Left lung (tissue), 10 donors: ENCODE measurements around the gene CASZ1. TPM values are rescaled to one million over a fixed set of nuclear protein-coding genes. Genes with fewer than 3 reads are reported as not detected.
A peak's percentile ranks its signal among the peaks of the same experiment; 100 is the strongest.

Experiments used
- ATAC-seq: fragments of 200-7000 bp; cut with Tn5 transposase; one replicate; pipeline ENCODE4 v1.9.1; 2020; ENCODE audit warnings: moderate library complexity
- DNase-seq, 4 donors: peaks; one replicate each; pipeline ENCODE4 v3.0.0-alpha.2; 2013 to 2020
- H3K27ac ChIP-seq, 2 donors: fragments of 200-600 bp; sonication (generic) in 1 of 2; one replicate each; pipeline versions ENCODE4 v1.5.0 to v1.8.0; 2020 to 2021
- H3K27me3 ChIP-seq, 2 donors: fragments of 200-600 bp; sonication (generic) in 1 of 2; one replicate each; pipeline versions ENCODE4 v1.5.0 to v1.8.0; 2020 to 2021
- H3K36me3 ChIP-seq, 2 donors: fragments of 200-600 bp; sonication (generic) in 1 of 2; one replicate each; pipeline versions ENCODE4 v1.5.0 to v1.8.0; 2020 to 2021
- H3K4me1 ChIP-seq, 2 donors: fragments of 200-600 bp; one replicate each; pipeline ENCODE4 v1.8.0; 2021
- H3K4me3 ChIP-seq, 2 donors: fragments of 200-600 bp; sonication (generic) in 1 of 2; one replicate each; pipeline versions ENCODE4 v1.5.0 to v1.8.0; 2020 to 2021; ENCODE audit warnings: mild to moderate bottlenecking in 1 of 2
- H3K9me3 ChIP-seq, 2 donors: fragments of 200-600 bp; sonication (generic) in 1 of 2; one replicate each; pipeline versions ENCODE4 v1.5.0 to v1.8.0; 2020 to 2021
- intact Hi-C, 2 donors: fragments of 100-400 bp; cut with DNase I; formaldehyde crosslinking; loops; one replicate each; pipeline versions ENCODE4 v1.11.2 to v1.14.2; 2022
- polyA plus RNA-seq, 6 donors: library from polyadenylated mRNA; unstranded; fragments of 120-200 nt; gene quantifications; one replicate each; pipeline ENCODE4 v1.2.1, GENCODE V29; 2013; ENCODE audit not compliant: insufficient read length in 6 of 6
- total RNA-seq, 2 donors: library from RNA; stranded (reverse); fragmentation: NEBNext Ultra II Directional; extraction: Animal tissue kit (Norgen Biotek cat#: 25700); gene quantifications; one replicate each; pipeline ENCODE4 v1.2.1, GENCODE V29; 2021
- TF ChIP-seq, protein P1 (sequence below), 2 donors: fragments of 200-600 bp; sonication (generic) in 1 of 2; IDR thresholded peaks; one replicate each; pipeline versions ENCODE4 v1.5.0 to v1.8.0; 2021; ENCODE audit warnings: antibody characterized with exemption in 2 of 2
- donor health status: DM: no; HTN: yes; CAD: no.
- donor health status: DM: no; HTN: no; CAD: no.

CASZ1 gene
- total and polyA plus RNA-seq, 8 donors, result 15.1 to 44.0 (median 21.1) TPM

DNA sequence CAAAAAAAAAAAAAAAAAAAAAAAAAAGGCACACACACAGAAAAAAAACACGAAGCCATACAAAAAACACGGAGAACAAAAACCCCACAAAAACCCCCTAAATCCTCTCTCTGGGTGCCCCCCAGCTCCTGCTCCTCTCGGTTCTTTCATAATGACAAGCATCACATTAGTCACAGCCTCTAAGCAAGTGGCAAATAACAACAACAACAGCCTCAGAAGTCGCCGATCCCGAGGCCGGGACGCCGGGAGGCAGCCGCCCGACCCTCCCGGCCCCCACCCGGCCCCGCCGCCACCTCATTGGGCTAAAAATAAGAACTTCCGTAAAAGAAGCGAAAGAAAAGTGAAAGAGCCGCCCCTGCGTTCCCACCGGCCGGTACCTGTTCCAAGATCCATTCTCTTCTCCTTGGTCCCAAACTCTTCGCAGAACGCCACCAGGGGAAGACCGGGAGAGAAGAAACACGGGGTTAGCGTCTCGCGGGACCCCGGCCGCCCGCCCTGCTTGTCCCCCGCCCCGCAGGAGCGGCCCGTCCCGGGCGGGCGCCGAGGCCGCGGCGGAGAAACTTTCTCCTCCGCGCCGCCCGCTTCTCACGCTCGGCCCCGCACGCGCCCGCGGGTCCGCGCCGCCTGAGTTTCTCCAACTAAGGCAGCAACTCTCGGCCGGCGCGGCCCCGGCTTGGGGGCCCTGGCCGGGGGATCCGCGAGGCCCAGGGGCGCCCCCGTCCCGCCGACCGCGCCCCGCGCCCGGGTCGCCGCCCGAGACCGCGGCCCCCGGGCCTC, 102.8 kb downstream of the CASZ1 start:
- Histone ChIP-seq H3K27me3 (no peaks in the 10 kb centered on the region), H3K4me3 (peak overlapping the region; percentile 69 to 79), H3K27ac (peak overlapping the region; percentile 80 to 89), H3K4me1 (peaks cover 7 to 57% of the 10 kb centered on the region in 2 donors), H3K9me3 (no peaks in the 10 kb centered on the region), H3K36me3 (no peaks in the 10 kb centered on the region)
- ATAC-seq (no peak), DNase-seq (peak in 2 of 4 donors; percentile 44 to 90)
- intact Hi-C loops, result no loop called here
- TF ChIP-seq, protein P1, sequence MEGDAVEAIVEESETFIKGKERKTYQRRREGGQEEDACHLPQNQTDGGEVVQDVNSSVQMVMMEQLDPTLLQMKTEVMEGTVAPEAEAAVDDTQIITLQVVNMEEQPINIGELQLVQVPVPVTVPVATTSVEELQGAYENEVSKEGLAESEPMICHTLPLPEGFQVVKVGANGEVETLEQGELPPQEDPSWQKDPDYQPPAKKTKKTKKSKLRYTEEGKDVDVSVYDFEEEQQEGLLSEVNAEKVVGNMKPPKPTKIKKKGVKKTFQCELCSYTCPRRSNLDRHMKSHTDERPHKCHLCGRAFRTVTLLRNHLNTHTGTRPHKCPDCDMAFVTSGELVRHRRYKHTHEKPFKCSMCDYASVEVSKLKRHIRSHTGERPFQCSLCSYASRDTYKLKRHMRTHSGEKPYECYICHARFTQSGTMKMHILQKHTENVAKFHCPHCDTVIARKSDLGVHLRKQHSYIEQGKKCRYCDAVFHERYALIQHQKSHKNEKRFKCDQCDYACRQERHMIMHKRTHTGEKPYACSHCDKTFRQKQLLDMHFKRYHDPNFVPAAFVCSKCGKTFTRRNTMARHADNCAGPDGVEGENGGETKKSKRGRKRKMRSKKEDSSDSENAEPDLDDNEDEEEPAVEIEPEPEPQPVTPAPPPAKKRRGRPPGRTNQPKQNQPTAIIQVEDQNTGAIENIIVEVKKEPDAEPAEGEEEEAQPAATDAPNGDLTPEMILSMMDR (IDR thresholded peaks at IDR 0.05), result no peak

DNA sequence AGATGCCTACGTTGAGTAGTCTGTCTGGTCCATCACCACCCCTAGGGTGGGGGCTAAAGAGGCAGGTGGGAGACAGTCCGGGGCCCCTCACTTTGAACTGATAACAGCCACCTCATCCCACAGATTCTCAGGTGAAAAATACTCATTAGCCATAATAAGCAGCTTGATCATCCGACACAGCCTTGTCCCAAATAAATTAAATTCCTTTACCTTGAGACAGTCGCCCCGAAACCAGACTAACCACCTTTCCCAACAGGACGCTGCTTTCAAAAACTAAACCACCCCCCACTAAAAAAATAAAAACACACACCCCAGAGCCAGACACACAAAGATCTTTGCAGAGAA, 103.3 kb downstream of the CASZ1 start:
- Histone ChIP-seq H3K27me3 (no peaks in the 10 kb centered on the region), H3K36me3 (no peaks in the 10 kb centered on the region), H3K27ac (peak overlapping the region; percentile 80 to 89), H3K9me3 (no peaks in the 10 kb centered on the region), H3K4me1 (peaks cover 11 to 62% of the 10 kb centered on the region in 2 donors), H3K4me3 (peak overlapping the region; percentile 69 to 79)
- ATAC-seq (no peak), DNase-seq (no peak)
- TF ChIP-seq, protein P1 (IDR thresholded peaks at IDR 0.05), result no peak
- intact Hi-C loops, result no loop called here

DNA sequence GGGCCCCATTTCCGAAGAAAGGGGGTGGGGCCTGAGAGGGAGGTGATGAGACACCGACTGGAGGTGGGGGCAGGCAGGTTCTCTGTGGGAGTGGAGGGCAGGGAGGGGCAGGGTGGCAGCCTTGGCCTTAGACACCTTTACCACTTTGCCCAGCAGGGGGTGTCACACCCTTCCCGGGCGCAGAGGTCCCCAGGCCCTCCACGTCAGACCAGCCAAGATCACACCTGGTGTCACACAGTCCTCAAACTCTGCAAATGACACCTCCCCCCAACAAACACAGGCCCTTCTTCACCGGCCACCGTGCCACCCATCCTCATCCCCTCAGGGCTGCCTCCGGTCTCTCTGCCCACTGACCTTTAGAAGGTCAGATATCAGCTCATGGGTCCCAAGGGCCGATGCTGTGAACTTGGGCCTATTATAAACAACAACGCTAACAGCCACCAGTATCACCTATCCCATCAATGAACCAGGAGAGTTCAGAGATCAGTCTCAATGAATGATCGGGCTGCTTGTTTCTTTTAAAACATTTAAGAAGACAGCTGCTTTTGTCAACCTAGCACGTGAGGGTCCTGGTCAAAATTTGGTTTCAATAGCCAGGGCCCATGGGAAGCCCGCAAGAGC, 103.9 kb downstream of the CASZ1 start:
- Histone ChIP-seq H3K4me1 (peaks cover 14 to 68% of the 10 kb centered on the region in 2 donors), H3K4me3 (peak overlapping the region; percentile 69 to 79), H3K27ac (peak overlapping the region; percentile 80 to 89), H3K36me3 (no peaks in the 10 kb centered on the region), H3K27me3 (no peaks in the 10 kb centered on the region), H3K9me3 (no peaks in the 10 kb centered on the region)
- TF ChIP-seq, protein P1 (IDR thresholded peaks at IDR 0.05), result peak; percentile 39 to 42
- DNase-seq (peak in 1 of 4 donors; percentile 64), ATAC-seq (peak; percentile 69)
- intact Hi-C loops, result no loop called here

DNA sequence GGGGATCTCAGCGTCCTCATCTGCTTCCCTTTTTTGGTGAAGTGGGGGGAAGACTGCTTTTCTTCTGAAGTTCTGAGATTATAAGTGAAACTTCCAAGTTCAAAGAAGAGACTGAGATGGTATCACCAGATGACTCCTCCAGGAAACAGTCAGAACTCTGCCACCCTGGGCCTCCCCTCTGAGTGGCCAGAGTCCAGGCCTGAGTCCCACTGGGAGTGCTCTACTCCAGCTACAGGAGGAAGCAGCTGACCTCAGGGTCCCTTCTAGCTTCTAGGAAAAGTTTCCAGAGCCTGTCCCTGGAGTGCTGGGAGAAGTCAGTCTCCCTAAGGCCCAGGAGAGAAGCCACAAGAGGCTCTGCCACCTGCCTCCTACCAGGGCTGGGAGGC, 104.7 kb downstream of the CASZ1 start:
- Histone ChIP-seq H3K27ac (peak overlapping the region in 1 of 2 donors; percentile 53), H3K4me1 (peaks cover 20 to 76% of the 10 kb centered on the region in 2 donors), H3K27me3 (no peaks in the 10 kb centered on the region), H3K9me3 (no peaks in the 10 kb centered on the region), H3K36me3 (no peaks in the 10 kb centered on the region), H3K4me3 (peak overlapping the region in 1 of 2 donors; percentile 79)
- intact Hi-C loops, result no loop called here
- DNase-seq, result no peak
- ATAC-seq, result no peak
- TF ChIP-seq, protein P1 (IDR thresholded peaks at IDR 0.05), result no peak

DNA sequence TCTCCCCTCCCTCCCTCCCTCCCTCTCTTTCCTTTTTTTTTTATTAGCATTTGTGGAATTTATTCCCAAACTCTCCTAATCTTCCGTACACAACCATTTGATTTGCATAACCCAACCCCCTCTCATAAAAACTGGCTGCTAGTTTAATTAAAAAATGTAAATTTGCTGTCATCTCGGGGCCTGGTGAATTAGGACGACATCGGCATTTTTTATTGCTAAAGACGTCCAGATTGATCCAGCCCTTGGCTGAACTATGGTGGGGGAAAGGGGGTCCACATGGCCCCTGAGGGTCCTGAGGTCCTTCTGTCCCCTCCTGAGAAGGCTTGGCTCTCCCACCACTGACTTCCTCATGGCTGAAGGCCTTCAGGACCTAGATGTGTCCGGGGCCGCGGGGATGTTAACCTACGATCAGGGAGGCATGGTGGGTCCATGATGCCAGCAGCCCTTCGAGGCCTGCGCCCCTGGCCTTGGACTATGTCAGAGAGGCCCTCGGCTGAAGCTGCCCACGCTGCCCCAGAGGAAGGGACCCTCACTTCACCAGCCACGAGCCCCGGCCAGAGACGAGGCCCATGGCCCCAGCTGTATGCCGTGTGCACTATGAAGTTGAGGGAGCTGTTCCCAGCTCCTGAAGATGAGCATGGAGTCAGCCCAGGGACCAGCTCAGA, 105.2 kb downstream of the CASZ1 start:
- H3K9me3 ChIP-seq, result no peaks in the 10 kb centered on the region
- ATAC-seq (no peak), DNase-seq (no peak)
- peak overlapping the region in 1 of 2 donors; percentile 79 for H3K4me3 ChIP-seq
- no peaks in the 10 kb centered on the region for H3K36me3 ChIP-seq
- peak overlapping the region in 1 of 2 donors; percentile 53 for H3K27ac ChIP-seq
- H3K4me1 ChIP-seq, result peaks cover 25 to 81% of the 10 kb centered on the region in 2 donors
- intact Hi-C loops, result no loop called here
- H3K27me3 ChIP-seq, result no peaks in the 10 kb centered on the region
- TF ChIP-seq, protein P1 (IDR thresholded peaks at IDR 0.05), result no peak
